ENCODE measurements around the gene GTF2H3.

The GTF2H3 gene

DNA sequence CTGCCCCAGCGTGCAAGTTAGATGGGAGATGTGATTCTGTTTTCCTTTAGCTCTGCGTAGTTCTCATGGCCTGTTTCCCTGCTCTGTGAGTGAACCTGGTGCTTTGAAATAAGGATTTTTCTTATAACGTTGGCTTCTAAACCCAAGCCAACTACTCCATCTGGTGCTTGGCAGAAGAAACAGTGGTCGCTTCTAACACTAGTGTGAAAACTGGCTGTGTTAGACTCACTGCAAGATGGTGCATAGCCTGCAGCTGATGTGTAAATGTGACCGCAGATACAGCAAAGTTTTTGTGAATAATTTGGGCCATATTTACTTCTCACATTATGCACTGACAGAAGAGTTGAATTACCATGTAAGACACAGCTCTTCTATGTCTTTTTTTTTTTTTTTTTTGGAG, 12.2 kb downstream of the GTF2H3 start:
- no peak for DNase-seq (ENCODE audit: low read depth)

DNA sequence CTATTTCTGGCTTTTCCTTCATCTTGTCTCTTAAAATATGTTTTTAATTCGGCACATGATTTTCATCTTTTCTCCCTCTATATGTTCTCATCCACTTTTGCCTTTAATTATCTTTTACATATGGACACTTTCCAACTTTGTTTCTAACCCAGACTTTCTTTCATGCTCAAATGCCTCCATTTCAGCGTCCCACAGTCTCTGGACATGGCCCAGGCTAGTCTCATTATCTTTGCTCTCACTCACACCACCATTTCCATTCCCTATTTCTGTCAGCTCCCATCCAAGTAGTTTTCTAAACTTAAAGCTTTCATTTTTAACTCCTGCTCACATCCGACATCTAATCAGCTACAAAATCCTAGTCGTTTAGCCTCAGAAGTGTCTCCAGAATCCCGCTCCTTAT, 14.8 kb downstream of the GTF2H3 start:
- DNase-seq (ENCODE audit: low read depth) = no peak

DNA sequence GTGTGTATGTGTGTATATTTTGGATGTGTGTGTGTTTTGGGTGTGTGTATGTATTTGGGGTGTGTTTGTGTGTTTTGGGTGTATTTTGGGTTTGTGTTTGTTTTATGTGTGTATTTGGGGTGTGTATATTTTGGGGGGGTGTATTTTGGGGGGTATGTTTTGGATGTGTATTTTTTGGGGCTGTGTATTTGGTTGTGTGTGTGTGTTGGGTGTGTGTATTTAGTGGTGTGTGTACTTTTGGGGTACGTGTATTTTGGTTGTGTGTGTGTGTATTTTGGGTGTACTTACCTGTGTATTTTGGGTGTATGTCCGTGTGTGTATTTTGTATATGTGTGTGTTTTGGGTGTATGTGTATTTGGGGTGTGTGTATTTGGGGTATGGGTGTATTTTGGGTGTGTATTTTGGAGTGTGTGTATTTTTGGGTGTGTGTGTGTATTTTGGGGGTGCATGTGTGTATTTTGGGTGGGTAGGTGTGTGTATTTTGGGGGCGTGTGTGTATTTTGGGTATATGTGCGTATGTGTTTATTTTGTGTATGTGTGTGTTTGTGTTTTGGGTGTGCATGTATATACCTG, 20.6 kb downstream of the GTF2H3 start:
- DNase-seq (ENCODE audit: low read depth) = no peak

DNA sequence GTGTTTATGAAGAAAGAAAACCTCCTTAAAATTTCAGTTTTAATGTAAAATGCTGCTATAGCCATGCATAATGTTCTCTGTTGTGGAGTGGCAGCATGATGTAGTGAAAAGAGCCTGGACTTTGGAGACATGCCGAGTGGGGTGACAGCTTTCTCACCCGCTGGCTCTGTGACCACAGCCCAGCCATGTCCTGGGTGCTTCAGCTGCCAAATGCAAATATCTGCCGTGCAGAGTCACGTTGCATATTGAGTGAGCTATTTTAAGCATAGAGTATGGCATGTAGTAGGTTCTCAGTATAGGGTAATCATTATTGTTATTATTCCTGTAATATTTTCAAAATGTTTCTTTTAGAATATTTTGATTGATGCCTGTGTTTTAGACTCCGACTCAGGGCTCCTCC, 21.8 kb downstream of the GTF2H3 start:
- no peak for DNase-seq (ENCODE audit: low read depth)

- DNase-seq (ENCODE audit: low read depth) = no peak
Measured at GRCh38 chr12:123656392-123656791, 22.8 kb downstream of the GTF2H3 start.

GRCh38 chr12:123657211-123657610, 23.6 kb downstream of the GTF2H3 start:
- DNase-seq (ENCODE audit: low read depth) = no peak

DNA sequence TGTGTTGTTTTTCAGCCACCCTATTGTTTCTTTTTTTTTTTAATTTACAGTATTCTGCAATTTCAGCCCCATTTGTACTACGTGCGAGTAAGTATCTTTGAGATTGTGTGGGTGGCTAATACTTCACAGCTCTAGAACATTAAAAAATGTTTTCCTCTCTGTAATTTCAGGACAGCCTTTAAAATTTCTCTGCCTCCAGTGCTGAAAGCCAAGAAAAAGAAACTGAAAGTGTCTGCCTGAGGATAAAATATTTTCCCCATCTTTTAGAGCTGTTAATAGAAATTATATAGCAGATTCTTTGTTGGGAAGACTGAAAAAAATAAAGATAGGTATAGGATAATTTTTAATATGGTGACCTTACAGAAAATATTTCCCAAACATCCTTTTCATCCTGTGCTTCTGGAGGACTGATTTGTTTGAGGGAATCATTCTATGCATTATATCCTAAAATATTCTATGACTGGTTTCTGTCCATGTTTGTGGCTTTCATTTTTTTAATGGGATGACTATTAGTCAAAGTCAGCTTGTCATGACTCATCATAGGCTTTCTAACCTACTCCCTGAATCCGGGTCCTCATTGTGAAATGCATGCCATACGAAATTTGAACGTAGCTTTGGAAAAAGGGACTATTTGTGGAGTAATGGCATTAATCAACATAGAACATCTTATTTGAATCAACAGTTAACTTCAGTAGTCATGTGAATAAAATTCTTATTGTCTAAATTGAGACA, 26.5 kb downstream of the GTF2H3 start:
- DNase-seq (ENCODE audit: low read depth) = peak; percentile 62

DNA sequence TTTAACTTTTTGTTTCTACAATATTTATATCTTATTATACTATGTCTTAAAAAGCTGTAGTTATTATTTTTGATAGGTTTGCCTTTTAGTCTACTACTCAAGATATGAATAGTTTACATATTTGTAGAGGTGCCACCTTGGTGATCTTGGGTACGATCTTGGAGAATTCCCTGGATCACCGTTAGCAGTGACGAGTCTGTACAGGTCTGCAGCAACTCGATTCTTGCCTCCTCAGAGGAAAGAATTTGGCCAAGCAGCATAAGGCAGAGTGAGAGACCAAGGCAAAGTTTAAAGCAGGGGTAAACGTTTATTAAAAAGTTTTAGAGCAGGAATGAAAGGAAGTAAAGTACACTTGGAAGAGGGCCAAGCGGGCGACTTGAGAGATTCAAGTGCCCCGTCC, 34.1 kb downstream of the GTF2H3 start:
- DNase-seq (ENCODE audit: low read depth) = no peak

DNA sequence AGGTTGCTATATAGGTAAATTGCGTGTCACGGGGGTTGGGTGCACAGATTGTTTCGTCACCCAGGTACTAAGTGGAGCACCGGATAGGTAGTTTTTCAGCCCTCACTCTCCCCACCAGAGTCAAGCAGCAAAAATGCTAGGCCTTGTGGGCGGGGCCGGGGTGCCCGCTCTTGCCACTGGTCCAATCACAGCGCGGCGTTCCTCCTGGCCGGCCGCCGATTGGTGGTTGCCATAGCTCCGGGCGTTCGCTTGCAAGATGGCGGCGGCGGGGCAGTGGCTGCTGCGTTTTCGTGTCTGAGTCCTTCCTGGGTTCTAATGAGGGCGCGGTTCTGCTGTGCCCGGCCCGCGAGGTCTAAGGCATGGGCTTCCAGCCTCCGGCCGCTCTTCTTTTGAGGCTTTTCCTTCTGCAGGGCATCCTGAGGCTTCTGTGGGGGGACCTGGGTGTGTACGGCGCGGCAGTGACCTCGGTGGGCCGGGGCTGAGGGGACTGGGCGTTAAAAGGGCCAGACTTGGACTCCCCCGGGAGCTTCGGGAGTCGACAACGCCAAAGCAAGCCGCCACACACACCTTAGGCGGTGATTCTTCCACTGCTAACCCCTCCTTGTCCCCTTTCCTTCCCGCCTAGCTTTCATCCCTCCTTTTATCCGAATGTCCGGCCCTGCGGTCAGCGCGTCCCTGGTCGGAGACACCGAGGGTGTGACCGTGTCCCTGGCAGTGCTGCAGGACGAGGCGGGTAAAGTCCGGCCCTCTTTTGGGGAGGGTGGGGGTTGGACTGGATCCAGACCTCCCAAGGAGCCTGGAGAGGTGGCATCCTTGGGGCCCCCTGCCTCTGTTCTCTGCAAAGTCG, 37.5 kb downstream of the GTF2H3 start, which contains the start of gene TCTN2:
TCTN2 (plus strand) TSS at position 232 of the 847 bp plus-strand sequence; CDS start at position 360, 128 bp downstream.
- DNase-seq (ENCODE audit: low read depth) = peak; percentile 51

GRCh38 chr12:123671876-123672275, 38.2 kb downstream of the GTF2H3 start:
- no peak for DNase-seq (ENCODE audit: low read depth)

- DNase-seq (ENCODE audit: low read depth) = no peak
Measured at GRCh38 chr12:123675436-123675835, 41.8 kb downstream of the GTF2H3 start.

- no peak for DNase-seq (ENCODE audit: low read depth)
Measured at GRCh38 chr12:123676616-123677320, 43.1 kb downstream of the GTF2H3 start.

GRCh38 chr12:123678981-123679380, 45.4 kb downstream of the GTF2H3 start:
- no peak for DNase-seq (ENCODE audit: low read depth)

DNA sequence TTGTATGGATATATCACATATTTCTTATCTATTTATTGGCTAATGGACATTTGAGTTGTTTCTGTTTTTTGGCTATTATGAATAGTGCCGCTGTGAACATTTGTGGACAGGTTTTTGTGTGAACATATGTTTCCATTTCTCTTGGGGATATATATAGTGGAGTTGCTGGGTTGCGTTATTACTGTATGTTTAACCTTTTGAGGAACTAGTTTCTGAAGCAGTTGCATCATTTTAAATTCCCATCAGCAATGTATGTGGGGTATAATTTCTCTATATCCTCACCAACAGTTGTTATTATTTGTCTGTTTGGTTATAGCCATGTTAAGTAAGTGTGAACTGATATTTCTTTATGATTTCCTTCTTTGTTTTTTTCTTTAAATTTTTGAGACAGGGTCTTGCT, 48.0 kb downstream of the GTF2H3 start:
- no peak for DNase-seq (ENCODE audit: low read depth)

DNA sequence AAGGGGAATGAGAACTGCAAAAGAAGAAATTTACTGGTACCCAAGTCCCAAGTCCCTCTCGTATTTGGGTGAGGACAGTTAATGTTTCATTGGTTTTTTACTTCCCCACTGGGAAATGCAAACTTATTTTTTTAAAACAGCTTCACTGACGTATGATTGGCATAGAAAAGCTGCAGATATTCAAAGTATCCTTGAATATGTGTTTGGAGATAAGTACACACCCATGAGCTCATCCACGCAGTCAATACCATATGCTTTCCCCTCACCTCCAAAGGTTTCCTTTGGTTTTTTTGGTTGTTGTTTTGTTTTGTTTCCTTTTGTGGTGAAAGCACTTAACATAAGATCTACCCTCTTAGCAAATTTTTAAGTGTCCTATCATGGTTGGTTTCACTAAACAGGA, 50.3 kb downstream of the GTF2H3 start:
- no peak for DNase-seq (ENCODE audit: low read depth)

DNA sequence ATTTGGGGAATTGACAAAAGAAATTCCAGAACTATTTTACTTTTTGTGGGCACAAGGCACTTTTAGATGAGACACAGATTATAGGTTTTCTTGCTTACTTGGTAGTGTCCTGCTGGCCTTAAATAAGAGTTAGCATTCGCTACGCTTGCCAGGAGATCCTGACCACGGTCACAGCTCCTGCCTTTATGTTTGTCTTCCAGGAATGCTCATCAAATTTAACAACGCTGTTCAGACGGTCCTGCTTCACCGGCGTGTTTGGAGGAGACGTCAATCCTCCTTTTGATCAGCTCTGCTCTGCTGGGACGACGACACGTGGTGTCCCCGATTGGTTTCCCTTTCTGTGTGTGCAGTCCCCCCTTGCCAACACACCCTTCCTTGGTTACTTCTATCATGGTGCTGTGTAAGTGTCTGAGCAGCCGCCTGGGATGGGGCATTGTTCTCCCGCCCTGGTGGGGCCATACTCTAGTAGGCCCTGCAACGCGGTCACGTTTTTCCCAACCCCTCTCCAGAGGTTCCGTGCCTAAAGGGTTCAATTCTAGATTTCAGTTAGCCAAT, 53.1 kb downstream of the GTF2H3 start:
- no peak for DNase-seq (ENCODE audit: low read depth)

- no peak for DNase-seq (ENCODE audit: low read depth)
Measured at GRCh38 chr12:123690191-123690840, 56.7 kb downstream of the GTF2H3 start.

DNA sequence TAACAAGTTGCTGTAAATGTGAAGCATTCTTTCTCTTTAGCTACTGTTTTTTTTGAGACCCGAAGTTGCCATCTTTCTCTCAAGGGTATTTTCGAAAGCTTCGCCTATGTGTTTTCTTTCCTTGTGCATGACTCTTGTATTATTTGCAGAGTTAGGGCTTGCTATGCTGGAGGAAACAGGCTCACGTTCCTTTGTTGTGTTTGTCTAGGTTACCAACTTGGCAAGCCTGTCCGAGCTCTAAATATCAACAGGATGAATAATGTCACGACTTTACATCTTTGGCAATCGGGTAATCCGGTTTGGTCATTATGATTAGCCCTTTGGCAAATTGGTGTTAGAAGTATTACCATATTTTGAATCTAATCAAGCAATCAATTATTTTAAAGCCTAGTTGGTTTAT, 62.6 kb downstream of the GTF2H3 start:
- DNase-seq (ENCODE audit: low read depth) = no peak

DNA sequence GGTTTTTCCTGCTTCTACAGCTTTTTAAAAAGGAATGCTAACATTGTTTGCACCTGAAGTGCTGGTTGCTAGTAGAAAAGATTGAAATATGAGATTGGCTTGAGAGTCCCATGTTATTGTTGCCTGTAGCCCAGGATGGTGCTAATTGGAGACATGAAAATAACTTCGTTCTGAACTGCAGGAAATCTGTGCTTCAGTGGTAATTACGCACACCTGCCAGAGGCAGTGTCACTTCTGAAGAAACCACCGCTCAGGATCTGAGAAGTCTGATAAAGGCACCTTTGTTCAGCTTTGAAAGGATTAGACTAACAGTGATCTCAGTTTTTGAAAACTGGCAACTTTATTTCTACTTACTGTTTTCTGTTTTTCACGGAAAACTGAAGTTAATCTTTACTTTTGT, 63.0 kb downstream of the GTF2H3 start:
- no peak for DNase-seq (ENCODE audit: low read depth)

DNA sequence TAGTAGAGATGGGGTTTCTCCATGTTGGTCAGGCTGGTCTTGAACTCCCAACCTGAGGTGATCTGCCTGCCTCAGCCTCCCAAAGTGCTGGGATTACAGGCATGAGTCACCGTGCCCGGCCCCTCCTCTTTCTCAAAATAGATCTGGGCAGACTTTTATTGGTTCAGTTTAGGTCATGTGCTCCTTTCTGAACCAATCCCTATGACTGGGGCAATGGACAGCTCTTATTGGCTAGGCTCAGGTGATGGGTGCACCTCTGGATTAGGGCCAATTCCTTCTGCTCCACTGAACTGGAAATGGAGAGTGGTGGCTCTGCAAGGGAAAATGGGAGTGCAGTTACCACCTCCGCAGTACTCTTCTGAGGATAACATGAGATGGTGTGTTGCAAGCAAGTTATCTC, 72.3 kb downstream of the GTF2H3 start:
- DNase-seq (ENCODE audit: low read depth) = no peak

DNA sequence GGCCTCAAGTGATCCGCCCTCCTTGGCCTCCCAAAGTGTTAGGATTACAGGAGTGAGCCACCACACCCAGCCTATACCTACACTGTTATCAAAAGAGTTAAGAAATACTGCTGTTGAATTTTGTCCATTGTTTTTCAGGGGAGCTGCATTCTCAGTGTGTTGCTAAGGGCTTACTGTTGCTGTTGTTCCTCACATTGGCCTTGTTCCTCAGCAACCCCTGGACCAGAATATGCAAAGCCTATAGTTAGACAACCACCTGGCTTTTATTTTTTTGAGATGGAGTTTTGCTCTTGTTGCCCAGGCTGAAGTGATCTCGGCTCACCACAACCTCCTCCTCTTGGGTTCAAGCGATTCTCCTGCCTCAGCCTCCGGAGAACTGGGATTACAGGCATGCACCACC, 73.8 kb downstream of the GTF2H3 start:
- no peak for DNase-seq (ENCODE audit: low read depth)
